GM18511 (cell line): ENCODE data around the gene NFKBIE.
A peak's percentile ranks its signal among the peaks of the same experiment; 100 is the strongest.

Experiments used
- ATAC-seq: cut with Tn5 transposase; IDR thresholded peaks from one replicate; pipeline ENCODE4 v1.9.1; 2021; ENCODE audit warnings: mild to moderate bottlenecking, moderate library complexity; ENCODE audit not compliant: unreplicated experiment

NFKBIE gene

DNA sequence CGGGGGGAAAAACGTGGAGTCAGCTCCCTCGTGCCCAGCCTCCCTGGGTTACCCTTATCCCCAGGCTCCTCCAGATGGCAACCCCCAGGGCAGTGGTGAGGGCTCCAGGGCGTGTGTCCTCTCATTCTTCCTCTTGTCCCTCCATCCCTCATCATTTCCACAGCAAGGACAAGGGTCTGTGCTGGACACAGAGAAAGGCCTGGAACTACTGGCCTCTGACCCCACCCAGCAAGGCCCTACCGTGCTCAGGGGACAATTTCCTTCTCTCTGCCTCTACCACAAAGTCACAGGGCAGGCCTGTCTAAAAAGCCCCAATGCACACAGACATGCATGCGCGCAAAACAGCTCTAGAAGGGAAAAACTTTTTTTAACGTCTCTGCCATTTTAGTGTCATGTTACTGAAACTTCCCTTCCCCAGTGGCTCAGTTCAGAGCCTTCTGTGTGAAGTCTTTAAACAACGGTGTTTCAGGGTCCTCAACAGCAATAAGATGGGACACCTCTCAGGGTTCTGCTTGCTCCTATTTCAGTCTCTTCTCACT lies 7.0 kb downstream of the NFKBIE start:
- no peak for ATAC-seq

DNA sequence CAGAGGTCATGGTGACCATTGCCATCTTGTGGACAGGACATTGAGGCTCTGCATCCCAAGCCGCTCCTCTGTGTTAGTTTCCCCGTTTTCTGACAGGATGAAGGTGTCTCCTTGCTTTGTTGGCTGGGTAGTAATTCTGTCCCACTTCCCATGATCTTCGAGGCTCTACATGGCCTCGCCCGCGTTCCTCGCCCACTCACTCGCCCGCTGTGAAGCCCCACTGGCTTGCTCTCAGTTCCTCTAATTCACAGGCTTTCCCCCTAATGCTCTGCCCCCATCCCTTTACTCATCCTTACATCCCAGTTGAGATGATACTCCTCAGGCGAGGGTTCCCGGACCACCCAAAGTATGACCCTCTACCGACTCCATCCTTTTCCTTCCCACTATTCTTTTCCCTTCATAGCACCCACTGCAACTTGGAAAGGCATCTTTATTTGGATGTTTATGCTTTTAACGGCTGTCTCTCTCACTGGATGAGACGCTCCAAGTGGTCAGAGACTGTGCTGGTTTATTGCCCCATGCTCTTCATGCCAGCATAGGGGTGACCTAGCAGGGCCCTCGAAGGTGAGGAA lies 7.5 kb downstream of the NFKBIE start:
- peak; percentile 31 for ATAC-seq

DNA sequence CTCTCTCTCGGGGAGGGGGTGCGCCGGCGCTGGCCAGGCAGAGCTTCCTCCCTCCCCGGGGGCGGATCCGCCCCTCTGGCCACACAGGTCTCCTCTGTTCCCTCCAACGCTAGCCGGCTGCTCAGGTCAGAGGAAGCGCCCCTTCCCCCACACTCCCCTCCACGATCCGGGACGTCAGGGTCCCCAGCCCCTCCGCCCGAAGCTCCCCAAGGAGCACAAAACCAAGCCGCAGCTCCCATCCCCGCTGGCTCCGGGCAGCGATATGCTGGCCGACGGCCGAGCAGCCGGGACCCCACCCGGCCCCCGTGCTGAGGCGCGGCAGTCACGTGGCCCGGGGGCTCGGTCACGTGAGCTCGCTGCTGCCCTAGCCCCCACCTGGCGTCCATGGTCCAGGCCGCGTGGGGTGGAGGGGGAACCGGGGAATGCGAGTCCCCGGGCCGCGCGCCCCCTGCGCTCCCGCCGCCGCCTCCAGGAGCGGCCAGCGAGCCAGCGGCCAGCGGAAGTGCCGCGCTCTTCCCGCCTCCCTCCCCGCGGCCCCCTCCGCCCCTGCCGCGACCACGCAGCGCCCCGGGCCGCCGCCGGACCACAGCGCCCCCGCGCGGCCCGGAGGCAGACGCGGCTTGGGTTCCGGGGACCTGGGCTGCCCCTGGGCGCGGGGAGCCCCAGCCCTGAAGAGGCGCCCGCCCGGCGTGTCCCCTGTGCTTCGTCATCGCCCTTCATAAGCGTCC lies 8.2 kb downstream of the NFKBIE start, which contains the start of gene SLC35B2:
SLC35B2 (minus strand) TSS at position 504 of the 728 bp plus-strand sequence; CDS start at position 386, 118 bp downstream.
- ATAC-seq = peak; percentile 56

DNA sequence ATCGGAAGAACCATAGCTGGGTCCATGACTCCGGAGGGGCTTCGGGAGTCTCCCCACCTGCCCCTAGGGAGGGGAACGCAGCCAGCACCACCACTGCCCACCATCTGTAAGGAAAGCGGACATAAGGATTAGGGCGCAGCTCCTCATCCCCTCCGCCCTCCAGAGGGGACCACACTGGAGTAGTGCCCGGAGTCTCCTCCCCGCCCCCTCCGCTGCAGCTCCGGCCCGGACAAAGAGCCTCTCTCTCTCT lies 8.7 kb downstream of the NFKBIE start:
- no peak for ATAC-seq

DNA sequence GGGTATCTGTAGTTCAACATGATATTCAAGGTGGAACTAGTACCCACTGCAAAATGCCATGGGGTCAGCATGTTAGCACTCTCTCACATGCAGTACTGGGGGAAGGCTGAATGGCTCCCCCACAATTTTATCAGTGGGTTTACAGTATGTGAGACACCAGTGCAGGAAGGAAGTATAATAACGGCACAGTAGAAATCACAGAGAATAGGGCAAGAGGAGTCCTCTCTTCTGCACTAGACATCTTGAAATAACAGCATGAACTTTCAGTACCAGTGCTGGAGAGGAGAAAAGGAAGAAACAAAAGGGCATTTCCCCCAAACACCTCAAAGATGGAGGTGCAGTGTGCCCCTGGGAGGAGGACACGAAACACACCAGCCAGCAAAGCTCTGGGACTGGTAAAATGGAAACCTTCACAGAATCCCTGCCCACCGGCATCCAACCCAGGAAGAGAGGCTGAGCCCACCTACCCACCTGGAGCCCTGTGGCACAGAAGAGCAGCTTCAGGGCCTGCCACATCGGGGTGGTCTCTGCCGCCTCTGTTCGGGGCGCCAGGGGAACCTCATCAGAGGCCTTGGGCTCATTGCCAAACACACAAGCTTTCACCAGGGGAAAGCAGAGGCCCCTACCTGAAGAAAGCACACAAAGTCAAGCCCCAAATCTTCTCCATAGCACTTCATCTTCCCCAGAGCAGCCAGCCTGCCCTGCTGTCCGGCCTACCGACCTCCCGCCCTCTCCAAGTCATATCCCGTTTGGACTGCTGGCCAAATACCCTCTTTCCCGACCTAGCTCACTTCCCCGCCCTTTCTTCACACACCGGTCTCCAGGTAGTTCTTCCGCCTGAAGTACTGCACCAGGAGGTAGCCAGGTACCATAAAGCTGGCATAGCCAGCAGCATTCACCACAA lies 9.2 kb downstream of the NFKBIE start:
- no peak for ATAC-seq

DNA sequence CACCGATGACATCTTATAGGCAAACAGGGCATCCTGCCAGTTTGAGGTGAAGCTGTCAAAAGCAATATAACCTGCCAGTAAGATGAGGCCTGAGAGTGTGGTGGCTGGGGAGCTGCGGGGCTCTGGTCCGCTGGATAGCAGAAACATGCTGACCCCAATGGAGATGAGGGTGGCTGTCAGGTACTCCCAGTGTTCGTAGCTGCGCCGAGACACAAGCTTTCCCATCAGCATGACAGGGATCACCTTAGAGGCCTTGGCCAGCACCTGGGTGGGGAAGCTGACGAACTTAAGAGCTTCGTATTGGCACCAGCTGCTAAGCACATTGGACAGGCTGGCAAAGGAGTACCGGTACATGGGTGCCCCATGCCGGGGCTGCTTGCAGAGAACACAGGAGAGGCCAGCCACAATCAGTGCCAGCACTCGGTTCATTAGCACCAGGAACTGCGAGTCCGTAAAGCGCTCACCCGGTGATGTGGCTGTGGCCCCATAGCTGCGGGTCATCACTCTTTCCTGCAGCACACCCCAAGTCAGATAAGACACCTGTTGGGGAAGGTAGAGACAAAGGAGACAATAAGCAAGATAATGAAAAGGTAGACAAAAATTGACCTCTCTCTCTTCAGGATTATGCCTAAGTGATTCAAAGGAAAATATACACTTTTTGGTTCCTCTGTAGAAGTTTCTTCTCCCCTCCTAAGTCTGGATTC lies 10.1 kb downstream of the NFKBIE start:
- ATAC-seq = no peak

DNA sequence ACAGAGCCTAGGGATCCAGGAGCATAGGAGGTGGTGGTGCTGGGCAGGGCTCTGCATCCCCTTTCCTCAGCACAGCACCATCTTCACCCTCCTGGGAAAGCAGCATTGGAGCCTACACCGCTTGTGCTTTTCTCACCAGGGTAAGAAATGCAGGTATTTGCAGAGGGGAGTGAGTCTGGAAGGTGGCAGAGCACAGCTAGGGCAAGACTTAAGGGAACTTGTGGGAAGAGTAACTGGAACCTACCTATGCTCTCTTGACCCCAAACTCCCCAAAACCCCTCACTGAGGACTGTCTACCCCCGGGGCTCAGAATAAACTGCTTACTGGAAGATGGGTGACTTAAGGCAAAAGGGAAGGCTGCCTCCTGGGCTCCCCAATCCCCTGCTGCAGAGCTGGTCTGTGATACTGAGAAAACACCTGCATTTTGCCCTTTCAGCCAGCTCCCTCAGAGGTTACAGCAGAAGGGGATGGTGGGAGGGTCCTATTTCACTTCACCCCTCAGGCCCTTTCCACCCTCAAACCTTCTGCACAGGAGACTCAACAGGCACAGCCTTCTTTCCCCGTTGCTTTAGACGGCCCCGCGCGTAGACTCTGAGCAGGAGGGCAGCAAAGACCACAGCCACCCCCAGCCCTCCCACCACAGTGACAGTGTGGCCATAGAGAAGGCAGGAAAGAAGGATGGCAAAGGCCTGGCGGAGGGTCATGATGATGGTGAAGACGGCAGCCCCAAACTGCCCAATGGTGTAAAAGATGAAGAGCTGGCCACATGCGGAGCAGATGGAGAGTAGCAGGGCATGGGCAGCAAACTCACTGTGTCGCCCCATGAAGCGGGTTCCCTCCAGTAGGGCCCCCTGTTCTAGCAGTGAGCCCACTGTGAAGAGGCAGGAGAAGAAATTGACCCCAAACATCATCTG lies 10.9 kb downstream of the NFKBIE start:
- ATAC-seq = no peak

DNA sequence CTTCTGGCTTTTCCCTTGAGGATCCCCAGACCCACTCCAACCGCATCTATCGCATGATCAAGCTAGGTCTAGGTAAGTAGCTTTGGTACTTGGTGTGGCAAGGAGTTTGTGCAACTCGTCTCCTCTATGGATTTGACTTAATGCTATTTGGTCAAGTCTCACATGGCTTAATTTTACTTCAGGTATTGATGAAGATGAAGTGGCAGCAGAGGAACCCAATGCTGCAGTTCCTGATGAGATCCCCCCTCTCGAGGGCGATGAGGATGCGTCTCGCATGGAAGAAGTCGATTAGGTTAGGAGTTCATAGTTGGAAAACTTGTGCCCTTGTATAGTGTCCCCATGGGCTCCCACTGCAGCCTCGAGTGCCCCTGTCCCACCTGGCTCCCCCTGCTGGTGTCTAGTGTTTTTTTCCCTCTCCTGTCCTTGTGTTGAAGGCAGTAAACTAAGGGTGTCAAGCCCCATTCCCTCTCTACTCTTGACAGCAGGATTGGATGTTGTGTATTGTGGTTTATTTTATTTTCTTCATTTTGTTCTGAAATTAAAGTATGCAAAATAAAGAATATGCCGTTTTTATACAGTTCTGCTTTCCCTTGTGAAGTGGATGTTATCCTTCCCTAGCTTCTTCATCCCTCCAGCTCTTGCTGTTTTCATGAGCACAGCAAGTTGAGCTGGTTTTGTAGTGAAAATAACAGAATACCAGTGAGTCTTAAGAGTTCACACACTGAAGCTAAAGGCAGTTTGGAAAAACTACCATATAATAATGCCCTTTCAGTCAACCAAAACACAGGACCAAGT lies 11.8 kb downstream of the NFKBIE start:
- no peak for ATAC-seq

DNA sequence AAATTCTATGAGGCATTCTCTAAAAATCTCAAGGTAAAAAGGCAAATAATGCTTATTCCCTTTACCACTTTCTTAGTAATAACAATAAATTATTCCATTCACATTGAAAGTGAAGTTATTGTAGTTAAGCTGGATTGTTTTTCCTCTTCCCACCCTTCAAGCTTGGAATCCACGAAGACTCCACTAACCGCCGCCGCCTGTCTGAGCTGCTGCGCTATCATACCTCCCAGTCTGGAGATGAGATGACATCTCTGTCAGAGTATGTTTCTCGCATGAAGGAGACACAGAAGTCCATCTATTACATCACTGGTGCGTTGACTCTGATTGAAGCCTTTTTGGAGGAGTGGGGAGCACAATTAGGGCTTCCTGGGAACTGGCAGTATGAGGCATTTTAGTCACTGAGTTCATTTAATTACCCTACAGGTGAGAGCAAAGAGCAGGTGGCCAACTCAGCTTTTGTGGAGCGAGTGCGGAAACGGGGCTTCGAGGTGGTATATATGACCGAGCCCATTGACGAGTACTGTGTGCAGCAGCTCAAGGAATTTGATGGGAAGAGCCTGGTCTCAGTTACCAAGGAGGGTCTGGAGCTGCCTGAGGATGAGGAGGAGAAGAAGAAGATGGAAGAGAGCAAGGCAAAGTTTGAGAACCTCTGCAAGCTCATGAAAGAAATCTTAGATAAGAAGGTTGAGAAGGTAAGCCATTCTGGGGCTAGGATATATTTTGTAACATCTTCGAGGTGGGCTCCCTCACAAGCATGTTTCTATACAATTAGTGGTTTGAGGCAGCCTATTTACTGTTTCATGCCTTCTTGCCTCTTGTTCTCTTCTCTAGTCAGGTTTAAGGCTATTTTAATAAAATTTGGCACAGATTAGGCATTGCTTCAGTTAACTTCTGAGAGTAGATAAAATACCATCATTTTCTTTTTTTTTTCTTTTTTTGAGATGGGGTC lies 13.5 kb downstream of the NFKBIE start:
- ATAC-seq = no peak

DNA sequence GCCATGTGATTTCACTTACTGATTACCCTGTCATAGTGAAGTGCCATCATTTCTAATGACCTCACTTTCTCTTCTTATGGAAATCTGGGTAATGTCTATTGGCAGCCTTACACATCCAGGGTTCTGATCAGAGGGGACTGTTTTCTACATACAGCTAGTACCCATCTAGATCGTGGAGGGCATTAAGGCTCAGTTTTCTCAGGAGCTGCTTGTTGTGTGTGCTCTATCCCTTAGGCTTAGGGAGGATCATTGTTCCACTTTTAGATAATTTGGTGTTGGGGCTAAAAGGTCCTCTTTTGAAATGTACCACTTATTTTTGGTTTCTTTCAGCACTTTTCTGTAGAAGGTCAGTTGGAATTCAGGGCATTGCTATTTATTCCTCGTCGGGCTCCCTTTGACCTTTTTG lies 14.6 kb downstream of the NFKBIE start:
- no peak for ATAC-seq

DNA sequence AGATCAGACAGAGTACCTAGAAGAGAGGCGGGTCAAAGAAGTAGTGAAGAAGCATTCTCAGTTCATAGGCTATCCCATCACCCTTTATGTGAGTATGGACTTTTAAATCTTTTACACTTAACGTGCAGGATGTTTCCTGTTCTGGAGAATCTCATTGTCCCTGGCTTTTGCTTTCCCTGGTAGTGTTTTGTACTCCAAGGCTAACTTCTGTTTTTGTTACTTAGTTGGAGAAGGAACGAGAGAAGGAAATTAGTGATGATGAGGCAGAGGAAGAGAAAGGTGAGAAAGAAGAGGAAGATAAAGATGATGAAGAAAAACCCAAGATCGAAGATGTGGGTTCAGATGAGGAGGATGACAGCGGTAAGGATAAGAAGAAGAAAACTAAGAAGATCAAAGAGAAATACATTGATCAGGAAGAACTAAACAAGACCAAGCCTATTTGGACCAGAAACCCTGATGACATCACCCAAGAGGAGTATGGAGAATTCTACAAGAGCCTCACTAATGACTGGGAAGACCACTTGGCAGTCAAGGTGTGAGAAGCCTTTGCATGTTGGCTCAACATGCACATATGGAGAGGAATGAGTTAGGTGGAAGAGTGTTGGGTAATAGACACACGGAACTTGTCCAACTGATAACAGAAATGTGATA lies 15.2 kb downstream of the NFKBIE start:
- no peak for ATAC-seq

DNA sequence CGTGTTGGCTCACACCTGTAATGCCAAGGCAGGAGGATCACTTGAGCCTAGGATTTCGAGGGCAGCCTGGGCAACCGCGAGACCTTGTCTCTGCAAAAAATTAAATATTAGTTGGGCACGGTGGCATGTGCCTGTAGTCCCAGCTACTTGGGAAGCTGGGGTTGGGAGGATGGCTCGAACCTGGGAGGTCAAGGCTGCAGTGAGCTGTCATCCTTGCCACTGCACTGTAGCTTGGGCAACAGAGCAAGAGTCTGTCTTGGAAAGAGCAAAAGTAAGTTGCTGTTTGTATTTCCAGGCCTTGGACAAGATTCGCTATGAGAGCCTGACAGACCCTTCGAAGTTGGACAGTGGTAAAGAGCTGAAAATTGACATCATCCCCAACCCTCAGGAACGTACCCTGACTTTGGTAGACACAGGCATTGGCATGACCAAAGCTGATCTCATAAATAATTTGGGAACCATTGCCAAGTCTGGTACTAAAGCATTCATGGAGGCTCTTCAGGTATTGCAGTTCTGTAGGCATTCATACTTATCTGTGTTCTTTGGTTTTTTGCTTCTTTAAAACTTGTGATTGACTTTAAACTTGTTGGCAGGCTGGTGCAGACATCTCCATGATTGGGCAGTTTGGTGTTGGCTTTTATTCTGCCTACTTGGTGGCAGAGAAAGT lies 16.1 kb downstream of the NFKBIE start:
- ATAC-seq = no peak

DNA sequence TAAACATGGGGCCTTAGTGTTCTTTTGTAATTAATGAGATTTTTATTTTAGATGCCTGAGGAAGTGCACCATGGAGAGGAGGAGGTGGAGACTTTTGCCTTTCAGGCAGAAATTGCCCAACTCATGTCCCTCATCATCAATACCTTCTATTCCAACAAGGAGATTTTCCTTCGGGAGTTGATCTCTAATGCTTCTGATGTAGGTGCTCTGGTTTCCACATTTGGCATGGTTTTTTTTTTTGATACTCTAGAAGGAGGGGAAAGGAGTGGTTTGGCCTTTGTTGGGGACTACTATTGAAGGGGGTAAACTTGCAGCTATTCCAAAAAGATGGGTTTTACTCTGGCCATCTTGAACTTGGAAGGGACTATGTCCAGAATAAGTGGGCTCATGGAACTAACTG lies 16.8 kb downstream of the NFKBIE start:
- ATAC-seq = no peak

DNA sequence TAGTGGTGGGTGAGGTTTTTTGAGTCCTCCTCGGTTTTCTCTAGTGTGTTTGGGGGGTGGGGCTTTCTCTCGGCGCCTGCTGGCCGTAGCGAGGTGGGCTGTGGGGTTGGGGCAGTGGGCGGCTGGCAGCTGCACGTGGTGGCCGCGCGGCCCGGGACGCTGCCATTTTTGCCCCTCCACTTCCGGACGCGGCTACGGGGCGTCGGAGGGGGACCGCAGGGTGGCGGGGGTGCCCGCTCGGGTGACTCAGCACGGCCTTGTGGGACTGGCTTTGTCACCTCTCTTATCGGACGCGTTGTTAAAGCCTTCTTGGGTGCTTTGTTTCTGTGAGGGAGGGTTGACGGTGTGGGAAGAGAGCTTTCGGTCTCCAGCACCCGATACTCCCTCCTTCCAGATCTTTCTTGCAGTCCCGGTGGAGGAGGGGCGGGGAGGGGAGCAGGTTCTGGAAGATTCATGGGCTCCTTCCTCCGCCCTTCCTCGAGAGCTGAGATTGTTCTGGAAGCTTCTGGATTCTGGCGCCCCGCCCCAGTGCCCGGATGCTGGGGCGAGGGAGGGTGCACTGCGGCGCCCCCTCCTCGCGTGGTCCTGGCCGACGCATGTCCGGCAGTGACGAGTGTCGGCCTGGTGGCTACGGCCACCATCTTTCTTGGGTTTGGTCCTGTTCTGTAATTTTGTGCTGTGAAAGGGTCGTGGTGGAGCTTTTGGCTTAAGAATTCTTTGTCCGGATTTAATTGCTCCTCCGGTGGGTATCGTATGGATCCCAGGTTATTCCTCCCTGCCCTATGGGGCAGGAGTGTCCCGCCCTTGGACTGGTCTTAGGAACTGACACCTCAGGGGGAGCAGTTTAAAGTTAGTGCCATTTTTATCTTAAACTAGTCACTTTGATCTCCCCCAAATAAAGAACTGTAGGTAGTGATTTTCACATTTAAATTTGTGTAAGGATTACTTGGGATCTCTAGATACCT lies 17.7 kb downstream of the NFKBIE start:
- peak; percentile 35 for ATAC-seq

DNA sequence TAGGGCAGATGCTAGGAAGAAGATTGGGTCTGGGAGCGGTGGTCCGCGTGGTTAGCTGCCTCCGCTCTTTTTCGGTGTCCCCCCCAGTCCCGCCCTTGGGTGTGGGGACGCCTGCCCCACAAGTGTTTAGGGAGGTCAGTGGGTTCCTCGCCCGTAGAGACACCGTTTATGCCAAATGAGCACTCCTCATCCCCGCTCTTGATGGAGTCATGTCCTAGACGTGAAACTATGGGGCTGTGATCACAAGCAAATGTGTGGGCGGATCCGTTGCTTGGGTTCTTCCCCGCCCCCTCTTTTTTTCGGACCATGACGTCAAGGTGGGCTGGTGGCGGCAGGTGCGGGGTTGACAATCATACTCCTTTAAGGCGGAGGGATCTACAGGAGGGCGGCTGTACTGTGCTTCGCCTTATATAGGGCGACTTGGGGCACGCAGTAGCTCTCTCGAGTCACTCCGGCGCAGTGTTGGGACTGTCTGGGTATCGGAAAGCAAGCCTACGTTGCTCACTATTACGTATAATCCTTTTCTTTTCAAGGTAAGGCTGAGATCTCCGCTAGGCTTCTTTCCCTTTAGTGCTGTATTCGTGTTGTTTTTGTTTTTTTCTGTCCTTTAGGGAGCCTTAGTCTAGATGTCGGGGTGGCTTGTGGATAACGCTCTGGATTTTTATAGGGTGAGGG lies 18.6 kb downstream of the NFKBIE start, which contains the start of gene HSP90AB1:
HSP90AB1 (plus strand) TSS at position 439 of the 675 bp plus-strand sequence. CDS start 1,529 bp downstream, outside the sequence.
- peak; percentile 74 for ATAC-seq
